Epithelial cell of esophagus (primary cell): ENCODE results near the gene KLHL5.

Experiments
- DNase-seq: peaks from one replicate; pipeline ENCODE4 v3.0.0; 2010; ENCODE audit warnings: low read depth
- H3K4me3 ChIP-seq: 2 replicates; pipeline ENCODE4 v1.5.1; 2011; ENCODE audit warnings: mild to moderate bottlenecking, low read length, control low read depth
- CTCF ChIP-seq: IDR thresholded peaks from 2 replicates; pipeline ENCODE4 v1.5.1; 2011; ENCODE audit warnings: low read depth, mild to moderate bottlenecking, low read length, control low read depth, inconsistent platforms; ENCODE audit not compliant: insufficient read depth; ENCODE audit errors: missing control alignments

Gene KLHL5

GRCh38 chr4:39104255-39104654 lies 42.2 kb downstream of the KLHL5 start:
- DNase-seq = no peak
- no peak for TF ChIP-seq CTCF
- no peak overlapping the region for H3K4me3 ChIP-seq

- no peak for DNase-seq
- no peak overlapping the region for H3K4me3 ChIP-seq
- TF ChIP-seq CTCF = no peak
Observed at GRCh38 chr4:39106011-39106410, 44.0 kb downstream of the KLHL5 start.

GRCh38 chr4:39114436-39114835 lies 52.4 kb downstream of the KLHL5 start:
- TF ChIP-seq CTCF = no peak
- no peak for DNase-seq
- no peak overlapping the region for H3K4me3 ChIP-seq

- DNase-seq = no peak
- no peak for TF ChIP-seq CTCF
- H3K4me3 ChIP-seq = no peak overlapping the region
Observed at GRCh38 chr4:39118034-39118658, 56.1 kb downstream of the KLHL5 start.

- no peak for TF ChIP-seq CTCF
- no peak overlapping the region for H3K4me3 ChIP-seq
- no peak for DNase-seq
Observed at GRCh38 chr4:39120418-39120817, 58.4 kb downstream of the KLHL5 start.

GRCh38 chr4:39124885-39125599 lies 63.0 kb downstream of the KLHL5 start:
- no peak for DNase-seq
- TF ChIP-seq CTCF = no peak

GRCh38 chr4:39125600-39125985 lies 63.6 kb downstream of the KLHL5 start:
- H3K4me3 ChIP-seq = no peak overlapping the region
- no peak for DNase-seq
- TF ChIP-seq CTCF = no peak

More at GRCh38 chr4:39124885-39125599, 63.0 kb downstream of the KLHL5 start:
- H3K4me3 ChIP-seq = no peak overlapping the region
